ENCODE results near the gene IGBP1.
A peak's percentile ranks its signal among the peaks of the same experiment; 100 is the strongest.

IGBP1 gene

DNA sequence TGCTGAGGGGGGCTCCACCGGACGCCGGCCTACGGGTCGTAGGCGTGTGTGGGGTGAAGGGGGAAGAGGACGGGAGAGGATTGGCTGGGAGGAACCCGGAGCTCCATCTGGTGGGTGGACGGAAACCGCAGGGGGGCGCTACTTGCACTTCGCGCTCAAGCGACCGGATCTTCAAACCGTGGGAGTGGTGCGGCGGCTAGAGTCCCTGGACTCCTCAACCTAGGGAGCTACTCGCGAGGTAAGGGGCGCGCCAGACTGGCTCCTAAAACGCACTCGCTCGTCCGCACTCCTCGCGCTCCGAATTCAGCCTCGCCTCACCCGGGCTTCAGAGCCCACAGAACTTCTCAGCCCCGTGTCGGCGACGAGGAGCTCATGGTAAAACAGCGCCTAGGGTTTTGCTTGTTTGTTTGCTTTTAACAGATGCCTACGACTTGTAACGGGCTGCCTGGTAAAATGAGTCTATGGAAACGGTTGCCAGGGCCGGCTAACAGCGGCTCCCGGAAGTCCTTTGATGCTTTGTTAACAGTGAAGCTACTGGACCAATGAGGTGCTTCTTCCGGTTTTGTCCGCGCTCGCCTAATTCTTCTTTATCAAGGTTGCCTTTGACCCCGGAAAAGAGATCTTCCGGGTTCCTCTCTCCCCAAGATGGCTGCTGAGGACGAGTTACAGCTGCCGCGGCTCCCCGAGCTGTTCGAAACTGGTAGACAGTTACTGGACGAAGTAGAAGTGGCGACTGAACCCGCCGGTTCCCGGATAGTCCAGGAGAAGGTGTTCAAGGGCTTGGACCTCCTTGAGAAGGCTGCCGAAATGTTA lies at the start of gene IGBP1:
TSS of gene IGBP1 (plus strand) at position 145 of the 813 bp plus-strand sequence. CDS start at position 646, 501 bp downstream.
- H3K4me3 ChIP-seq (ENCODE audit: low read depth, low read length): peak within 1 kb of the TSS; percentile 77
- POLR2A ChIA-PET: interaction anchor here (0.7 to 1.9 kb wide), 2 partner anchors 19 to 35 kb away, joined by 4 read pairs; no protein-coding TSS in a partner anchor
- CTCF ChIA-PET: interaction anchor here (0.7 to 3.6 kb wide), 34 partner anchors 8 to 596 kb away, joined by 3 to 18 read pairs (median 4); partner anchors contain the start of gene P2RY4
- DNase-seq (ENCODE audit: low read depth, low spot score): peak; percentile 16
- TF ChIP-seq, protein P1, sequence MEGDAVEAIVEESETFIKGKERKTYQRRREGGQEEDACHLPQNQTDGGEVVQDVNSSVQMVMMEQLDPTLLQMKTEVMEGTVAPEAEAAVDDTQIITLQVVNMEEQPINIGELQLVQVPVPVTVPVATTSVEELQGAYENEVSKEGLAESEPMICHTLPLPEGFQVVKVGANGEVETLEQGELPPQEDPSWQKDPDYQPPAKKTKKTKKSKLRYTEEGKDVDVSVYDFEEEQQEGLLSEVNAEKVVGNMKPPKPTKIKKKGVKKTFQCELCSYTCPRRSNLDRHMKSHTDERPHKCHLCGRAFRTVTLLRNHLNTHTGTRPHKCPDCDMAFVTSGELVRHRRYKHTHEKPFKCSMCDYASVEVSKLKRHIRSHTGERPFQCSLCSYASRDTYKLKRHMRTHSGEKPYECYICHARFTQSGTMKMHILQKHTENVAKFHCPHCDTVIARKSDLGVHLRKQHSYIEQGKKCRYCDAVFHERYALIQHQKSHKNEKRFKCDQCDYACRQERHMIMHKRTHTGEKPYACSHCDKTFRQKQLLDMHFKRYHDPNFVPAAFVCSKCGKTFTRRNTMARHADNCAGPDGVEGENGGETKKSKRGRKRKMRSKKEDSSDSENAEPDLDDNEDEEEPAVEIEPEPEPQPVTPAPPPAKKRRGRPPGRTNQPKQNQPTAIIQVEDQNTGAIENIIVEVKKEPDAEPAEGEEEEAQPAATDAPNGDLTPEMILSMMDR (IDR thresholded peaks at IDR 0.05; ENCODE audit: insufficient read depth, low read length, missing control alignments): peak; percentile 73

- ChIA-PET POLR2A (no interaction called here), CTCF (interaction anchor here (2.9 kb wide), 1 partner anchor 13 kb away, joined by 12 read pairs; no protein-coding TSS in a partner anchor)
- TF ChIP-seq, protein P1 (IDR thresholded peaks at IDR 0.05; ENCODE audit: insufficient read depth, low read length, missing control alignments): no peak
- no peak overlapping the region for H3K4me3 ChIP-seq (ENCODE audit: low read depth, low read length)
- DNase-seq (ENCODE audit: low read depth, low spot score): no peak
Observed at GRCh38 chrX:70084592-70085240, 48.5 kb upstream of the IGBP1 start.

DNA sequence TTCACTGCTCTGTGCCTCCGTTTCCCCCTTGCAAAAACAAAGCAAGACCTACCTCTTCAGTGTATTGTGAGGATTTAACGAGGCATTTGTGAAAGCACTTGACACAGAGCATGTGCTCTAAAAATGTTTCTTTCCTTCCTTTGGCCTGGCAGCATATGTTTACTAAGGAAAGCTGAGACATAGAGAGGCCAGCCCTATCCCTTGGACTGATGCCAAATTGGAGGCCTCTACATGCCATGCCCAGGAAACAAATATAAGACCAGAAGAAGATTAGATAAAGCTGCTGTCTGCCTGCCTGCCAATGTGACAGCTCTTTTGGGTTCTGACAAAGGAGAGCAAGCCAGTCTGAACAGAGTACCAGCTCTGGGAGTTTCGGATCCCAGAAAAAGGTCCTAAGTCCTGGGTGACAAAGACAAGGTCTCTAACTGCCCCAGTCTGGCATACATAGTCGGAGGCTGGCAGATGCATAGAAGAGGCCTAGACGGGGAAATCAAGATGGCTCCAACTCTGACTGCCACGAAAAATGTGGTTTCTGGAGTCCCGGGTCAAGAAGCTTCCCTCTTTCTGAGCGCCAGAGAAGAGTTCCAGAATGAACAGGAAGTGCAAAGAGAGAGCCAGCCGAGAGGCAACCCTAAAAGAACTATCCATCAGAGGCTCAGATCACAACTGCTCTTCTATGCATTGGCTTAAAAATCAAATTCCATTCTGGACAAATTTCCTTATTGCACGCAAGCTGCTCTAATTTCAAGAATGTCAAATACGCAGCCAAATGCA lies 45.2 kb upstream of the IGBP1 start:
- ChIA-PET CTCF (interaction anchor here (1.4 to 1.5 kb wide), 2 partner anchors 8 to 58 kb away, joined by 4 to 5 read pairs; no protein-coding TSS in a partner anchor), POLR2A (no interaction called here)
- no peak overlapping the region for H3K4me3 ChIP-seq (ENCODE audit: low read depth, low read length)
- no peak for DNase-seq (ENCODE audit: low read depth, low spot score)
- TF ChIP-seq, protein P1 (IDR thresholded peaks at IDR 0.05; ENCODE audit: insufficient read depth, low read length, missing control alignments): no peak

- POLR2A ChIA-PET: no interaction called here
- TF ChIP-seq, protein P1 (IDR thresholded peaks at IDR 0.05; ENCODE audit: insufficient read depth, low read length, missing control alignments): no peak
- no peak for DNase-seq (ENCODE audit: low read depth, low spot score)
- CTCF ChIA-PET: interaction anchor here (0.9 to 1.5 kb wide), 2 partner anchors 9 to 59 kb away, joined by 3 to 4 read pairs; no protein-coding TSS in a partner anchor
- H3K4me3 ChIP-seq (ENCODE audit: low read depth, low read length): no peak overlapping the region
Observed at GRCh38 chrX:70088751-70089150, 44.5 kb upstream of the IGBP1 start.

DNA sequence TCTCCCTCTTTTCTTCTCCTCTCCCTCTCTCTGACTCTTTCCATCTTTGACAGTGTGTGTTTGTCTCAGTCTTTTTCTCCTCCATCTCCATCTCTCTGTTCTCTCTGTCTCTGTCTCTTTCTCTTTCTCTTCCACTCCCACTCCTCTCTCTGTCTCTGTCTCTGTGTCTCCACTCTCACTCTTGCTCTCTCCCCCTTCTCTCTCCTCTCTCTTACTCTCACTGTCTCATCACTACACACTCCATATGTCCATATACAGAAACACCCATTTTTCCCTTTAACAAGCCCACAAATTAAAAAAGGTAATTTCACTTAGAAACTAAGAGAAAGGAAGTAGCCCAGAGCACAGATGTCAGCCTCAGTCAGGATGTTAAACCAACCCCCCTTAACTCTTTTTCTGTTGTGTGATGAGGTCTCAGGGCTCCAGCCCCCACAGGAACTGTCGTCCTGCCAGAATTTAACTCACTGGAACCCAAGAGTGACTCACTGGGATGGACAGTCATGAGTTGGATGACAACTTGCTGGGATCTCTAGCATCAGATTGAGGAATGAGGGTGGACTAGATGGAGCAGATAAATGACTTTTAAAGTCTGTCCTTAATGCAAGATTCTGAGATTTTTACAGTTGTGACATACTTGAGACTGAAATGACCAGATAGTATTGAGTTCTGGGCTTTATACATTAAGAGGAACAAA lies 43.5 kb upstream of the IGBP1 start:
- CTCF ChIA-PET: interaction anchor here (0.9 to 1.7 kb wide), 2 partner anchors 8 to 552 kb away, joined by 3 to 4 read pairs; no protein-coding TSS in a partner anchor
- TF ChIP-seq, protein P1 (IDR thresholded peaks at IDR 0.05; ENCODE audit: insufficient read depth, low read length, missing control alignments): no peak
- DNase-seq (ENCODE audit: low read depth, low spot score): peak; percentile 2

More for the DNA sequence above, 43.5 kb upstream of the IGBP1 start:
- no peak overlapping the region for H3K4me3 ChIP-seq (ENCODE audit: low read depth, low read length)
- POLR2A ChIA-PET: no interaction called here
